SW480 (cell line): ENCODE measurements around the gene GNA12.
"Not testable (repeated sequence)": the region's sequence is repeated elsewhere in the genome, so short reads cannot be mapped to it uniquely, and the experiment has no call there.

Experiments used
- DNase-seq: peaks from one replicate; pipeline ENCODE4 v3.0.0-alpha.2; 2016; ENCODE audit warnings: low spot score

The GNA12 gene

DNA sequence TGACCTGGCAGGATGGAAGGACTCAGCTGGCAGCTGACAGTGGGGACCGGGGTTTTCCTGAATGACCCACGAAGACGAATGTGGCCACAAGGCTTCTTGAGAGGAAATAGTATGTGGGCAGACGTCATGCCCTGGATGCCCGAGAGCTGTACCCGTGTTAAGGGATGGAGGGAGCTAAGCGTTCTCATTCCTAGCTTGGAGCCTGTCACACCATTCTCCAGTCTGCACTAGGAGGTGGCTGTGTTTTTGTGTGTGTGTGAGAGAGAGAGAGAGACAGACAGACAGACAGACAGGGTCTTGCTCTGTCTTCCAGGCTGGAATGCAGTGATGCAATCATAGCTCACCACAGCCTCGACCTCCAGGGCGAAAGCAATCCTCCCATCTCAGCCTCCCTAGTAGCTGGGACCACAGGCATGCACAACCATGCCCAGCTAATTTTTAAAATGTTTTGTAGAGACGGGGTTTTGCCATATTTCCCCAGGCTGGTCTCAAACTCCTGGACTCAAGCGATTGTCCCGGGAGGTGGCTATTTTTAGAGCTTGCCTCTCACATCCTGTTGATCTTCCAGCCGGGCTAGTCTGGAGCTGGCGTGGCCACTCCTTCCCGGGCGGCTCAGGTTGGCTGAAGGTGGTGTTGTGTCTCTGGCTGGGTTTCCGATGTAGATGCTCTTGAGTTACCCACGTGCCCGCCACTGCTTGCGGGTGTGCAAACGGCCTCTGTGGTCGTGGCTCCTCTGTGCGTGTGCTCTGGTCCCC, 154.0 kb downstream of the GNA12 start:
- DNase-seq, result no peak

DNA sequence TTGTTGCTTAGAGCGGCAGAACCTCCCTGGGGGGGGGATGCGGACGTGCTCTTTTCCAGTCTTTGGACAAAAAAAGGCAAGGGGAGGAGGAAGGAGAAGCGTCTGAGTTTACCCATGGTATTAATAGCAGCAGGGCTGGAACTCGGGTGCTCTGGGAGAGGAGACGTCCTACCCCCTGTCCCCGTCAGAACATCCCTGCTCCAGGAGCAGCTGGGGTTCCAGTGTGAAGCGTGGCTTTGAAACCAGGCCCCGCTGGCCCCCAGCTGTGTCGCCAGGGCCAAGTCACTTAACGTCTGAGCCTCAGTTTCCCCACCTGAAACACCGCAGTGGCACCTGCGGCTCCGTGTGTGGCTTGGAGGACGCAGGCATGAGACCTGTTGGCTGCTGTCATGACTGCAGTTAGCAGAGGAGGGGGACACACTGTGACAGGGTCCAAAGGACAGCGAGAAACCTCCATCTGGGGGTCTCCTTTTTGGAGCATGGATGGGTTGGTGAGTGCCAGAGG, 154.7 kb downstream of the GNA12 start:
- DNase-seq, result no peak

DNA sequence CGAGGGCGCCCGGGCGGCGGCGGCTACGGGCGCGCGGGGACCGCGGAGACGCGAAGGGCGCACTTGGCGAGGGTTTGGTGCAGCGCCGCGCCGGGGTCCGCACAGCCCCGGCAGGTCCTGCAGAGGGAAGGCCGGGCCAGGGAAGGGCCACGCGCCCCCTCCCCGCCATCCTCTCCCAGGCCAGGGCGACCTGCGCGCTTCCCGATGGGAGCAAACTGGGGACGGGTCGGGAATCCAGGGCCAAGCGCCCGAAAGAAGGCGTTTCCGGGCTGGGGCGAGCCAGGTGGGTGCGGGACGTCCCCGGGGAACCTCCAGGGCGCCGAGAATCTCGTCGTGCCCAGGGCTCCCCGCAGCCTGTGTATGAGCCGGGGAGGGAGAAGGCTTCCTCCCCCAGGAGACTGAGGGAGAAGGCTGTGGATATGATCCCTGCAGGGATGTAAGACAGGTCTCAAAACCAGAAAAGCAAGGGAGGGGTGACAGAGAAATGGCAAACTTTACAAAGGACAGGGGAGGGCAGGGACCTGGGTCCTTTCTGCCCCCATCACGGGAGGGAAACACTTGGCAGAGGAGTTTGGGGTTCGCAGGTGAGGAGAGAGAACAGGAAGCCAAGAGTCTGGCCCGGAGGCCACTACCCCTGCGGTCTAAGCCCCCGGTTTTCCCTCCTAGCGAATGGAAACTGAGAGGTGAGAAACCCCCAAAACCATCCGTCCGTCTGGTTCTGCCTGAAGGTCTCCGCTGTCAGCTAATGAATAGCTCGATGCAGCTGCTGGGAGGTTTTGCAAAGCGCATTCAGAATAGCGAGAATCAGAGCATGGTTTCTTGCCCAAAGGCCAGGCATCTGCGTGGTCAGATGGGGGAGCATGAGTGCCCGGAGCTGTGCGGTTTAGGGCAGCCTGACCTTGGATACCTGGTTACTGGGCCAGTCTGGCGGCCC, 155.4 kb downstream of the GNA12 start:
- DNase-seq, result no peak

DNA sequence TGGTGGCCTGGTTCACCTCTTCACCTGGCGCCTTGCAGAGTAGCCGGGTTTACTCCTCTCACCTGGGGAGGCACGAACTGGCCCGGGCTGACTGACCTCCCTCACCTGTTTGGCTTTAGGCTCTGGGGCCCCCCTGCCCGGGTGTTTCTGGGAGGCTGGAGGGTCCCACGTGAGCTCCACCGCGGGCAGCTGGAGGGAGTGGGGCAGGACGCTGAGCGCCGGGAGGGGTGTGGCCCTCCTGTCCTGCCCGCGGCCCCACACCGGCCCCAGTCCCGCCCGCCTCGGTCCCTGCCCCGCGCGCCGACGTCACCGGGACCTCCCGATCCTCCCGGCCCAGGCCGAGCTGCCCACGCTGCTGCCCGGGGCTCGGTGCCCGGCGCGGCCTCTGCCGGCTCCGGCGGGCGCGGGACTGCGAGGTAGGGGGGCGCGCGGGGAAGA, 156.2 kb downstream of the GNA12 start, which contains the start of gene AMZ1:
Gene AMZ1 (plus strand): TSS at position 322 of the 438 bp plus-strand sequence. CDS start 12,250 bp downstream, outside the sequence.
- no peak for DNase-seq

DNA sequence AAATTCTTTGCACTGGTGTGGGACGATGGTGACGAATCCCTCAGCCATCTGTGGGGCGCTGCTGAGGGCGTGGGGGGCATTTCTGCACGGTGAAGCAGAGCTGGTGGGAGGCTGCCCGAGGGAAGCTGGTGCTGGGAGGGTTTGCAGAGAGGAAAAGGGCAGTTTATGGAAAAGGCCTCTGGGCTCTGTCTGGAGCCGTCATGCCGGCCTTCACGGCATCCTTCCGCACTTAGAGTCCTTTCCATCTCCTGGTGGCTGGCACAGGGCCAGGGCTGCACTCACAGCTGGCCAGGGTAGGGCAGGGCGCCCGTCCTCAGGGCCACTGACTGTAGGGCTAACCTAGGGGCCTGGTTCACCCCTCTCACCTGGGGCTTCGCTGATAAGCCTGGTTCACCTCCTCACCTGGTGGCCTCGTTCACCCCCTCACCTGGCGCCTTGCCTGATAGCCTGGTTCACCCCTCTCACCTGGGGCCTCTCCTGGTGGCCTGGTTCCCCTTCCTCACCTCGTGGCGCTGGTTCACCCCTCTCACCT, 156.7 kb downstream of the GNA12 start:
- DNase-seq, result peak; percentile 33

DNA sequence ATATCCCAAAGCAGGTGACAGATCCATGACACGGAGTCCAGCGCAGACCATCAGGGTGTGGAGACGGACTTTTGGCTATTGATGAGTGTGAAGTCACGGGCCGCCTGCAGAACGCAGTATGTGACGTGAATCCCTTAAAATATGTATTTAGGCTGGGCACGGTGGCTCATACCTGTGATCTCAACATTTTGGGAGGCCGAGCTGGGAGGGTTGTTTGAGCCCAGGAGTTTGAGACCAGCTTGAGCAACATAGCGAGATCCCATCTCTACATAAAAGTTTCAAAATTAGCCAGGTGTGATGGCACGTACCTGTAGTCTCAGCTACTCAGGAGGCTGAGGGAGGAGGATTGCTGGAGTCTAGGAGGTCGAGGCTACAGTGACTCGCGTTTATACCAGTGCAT, 158.0 kb downstream of the GNA12 start:
- DNase-seq, result no peak

DNA sequence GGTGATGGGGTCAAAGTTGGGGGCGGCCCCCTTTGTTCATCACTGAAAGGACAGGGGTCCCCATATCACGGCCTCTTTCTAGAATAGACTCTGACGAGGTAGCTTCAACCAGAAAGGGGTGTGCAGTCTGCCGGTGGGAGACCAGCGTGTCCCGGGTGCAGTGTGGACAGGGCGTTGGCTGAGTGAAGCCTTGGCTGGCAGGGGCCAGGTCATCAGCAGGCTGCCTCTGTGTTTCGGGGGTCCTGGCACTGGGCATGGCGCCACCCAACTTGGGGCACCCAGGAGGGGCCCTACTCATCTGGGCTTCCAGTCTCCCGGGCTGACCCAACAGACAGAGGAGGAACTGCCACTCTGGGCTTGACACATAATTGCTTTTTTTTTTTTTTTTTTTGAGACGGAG, 159.6 kb downstream of the GNA12 start:
- DNase-seq, result no peak

DNA sequence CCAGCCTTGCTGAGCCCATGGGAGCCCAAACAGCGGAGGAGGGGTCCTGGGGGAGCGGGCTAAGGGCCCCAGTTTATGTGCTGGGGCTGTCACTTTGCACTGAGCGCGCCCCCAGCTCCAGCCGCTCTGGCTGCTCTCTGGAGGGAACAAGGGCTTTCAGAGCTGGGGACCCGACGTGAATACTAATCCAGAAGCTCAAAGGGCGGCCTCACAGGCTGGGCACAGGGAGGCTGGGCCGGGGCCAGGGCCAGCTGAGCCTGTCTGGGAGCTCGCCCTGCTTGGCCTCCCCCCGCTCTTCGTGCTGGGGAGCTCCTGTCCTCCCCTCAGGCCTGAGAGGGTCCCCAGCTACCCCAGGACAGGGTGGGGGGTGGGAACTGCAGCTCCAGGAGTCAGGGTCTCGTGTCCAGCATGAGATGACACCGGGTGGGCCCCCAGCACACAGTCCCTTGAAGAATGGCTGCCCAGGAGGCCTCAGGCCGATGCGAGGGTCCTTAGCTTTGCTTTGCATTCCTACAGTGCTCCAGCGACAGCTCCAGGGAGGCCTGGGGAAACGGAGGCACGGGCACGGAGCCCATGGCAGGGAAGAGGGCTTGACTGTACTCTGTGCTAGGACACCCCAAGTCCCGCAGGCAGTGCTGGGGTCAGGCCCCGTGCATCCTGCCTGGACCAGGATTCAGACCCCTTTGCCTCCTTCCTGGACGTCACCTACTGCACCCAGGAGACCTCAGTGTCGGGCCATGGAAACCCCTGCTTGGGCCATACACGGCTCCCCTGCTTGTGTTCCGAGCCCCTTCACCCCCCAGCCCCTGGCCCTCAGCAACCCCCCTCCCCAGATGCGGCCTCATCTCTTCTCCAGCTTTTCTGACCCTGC, 161.9 kb downstream of the GNA12 start:
- DNase-seq, result no peak

DNA sequence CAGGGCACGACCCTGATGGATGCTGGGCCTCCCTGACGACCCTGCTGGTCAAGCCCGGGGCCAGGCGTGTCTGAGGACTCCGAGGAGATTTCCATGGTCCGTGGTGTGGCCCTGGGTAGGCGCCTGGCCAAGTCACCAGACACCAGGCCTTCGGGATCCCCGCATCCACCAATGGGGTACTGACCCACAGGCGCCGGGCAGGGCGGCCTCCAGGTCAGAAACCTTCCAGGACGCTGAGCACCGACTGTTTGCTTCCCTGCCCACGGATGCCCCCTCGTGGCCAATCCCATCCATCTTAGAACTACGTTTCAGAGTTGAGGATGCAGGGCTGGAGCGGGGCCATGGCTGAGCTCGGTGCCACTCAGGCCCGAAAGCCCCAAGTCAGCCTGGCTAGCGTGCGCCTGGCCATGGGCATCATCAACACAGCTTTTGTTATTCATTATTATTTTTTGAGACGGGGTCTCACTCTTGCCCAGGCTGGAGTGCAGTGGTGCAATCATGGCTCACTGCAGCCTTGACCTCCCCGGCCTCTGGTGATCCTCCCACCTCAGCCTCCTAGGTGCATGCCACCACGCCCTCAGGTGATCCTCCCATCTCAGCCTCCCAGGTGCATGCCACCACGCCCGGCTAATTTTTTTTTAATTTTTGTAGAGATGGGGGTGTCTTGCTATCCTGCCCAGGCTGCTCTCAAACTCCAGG, 163.2 kb downstream of the GNA12 start:
- DNase-seq, result peak; percentile 72

DNA sequence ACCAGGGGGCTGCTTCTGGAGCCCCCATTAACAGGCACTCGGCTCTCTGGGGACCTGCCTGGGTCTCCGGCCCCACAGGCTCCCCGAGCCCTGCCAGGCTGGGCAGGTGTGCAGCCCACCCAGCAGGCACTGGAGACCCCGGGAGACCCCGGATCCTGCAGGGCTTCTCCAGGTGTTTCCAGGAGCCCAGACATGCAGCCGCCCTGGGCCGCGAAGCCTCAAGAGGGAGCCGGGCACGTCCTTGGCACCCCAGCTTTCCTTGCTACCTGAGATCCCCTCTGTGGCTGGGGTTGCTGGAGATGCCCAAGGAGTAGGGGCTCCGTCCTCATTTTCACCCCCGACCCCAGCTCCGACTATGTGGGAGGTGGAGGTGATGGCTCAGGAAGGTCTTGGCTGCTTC, 163.9 kb downstream of the GNA12 start:
- no peak for DNase-seq

DNA sequence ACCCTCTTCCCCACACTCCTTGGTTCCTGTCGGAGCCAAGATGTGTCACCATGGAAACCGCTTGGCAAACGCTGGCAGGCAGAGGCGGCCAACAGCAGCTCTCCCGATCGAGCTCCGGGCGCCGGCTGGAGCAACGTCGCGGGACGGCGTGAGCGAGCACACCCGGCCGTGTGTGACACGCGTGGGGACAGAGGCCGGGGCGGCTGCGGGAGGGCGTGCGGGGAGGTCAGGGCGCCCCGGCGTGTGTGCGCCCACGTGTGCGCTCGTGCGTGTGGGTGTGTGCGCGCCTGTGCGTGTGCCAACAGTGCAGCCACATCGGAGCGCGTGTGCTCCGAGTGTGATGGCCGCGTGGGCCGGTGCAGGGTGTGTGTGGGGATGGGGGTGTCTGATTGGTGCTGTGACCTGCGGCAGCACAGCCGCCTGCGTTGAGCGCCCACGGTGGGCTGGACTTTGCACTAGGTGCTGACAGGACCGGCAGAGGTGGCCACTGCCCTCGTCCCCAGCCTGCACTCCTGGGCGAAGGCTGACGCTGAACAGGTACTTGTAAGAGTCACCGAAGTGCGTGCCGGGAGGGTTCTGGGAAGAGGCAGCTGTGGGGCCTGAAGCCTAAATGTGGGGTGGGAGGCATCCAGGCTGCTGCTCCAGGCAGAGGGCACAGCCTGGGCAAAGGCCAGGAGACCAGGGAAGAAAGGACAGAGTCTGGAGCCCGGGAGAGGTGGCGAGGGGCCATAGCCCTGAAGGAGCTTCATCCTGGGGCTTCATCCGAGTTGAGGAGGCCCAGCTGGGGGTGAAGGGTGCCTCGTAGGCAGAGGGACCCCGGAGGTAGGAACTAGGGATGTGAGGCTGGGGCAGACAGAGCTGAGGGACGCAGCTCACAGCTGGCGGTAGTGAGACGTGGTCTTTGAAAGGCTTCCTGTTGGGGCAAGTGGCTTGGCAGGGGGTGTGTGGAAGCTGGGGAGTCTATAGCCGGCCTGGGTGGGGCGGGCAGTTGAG, 164.7 kb downstream of the GNA12 start:
- not testable (repeated sequence) for DNase-seq

DNA sequence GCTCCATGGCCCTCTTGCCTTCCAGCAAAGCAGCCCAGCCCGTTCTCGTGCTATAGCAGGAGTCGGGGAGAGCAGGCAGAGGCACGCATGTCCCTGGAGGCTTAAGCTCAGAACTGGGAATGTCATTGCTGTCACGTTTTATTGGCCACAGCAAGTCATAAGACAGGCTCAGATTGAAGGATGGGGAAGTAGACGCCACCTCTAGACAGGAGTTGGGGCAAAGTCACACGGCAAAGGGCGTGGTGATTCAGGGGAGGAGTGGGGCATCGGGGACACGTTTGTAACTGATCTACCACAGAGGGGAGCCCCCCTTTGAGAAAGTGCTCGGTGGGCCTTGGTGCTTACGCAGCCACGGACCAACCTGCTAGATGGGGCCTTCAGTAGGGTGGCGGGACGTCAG, 165.7 kb downstream of the GNA12 start:
- DNase-seq, result not testable (repeated sequence)
